Right kidney (tissue), 1 donor: ENCODE results near the gene RASAL3.

Experiments
- DNase-seq: peaks from one replicate; pipeline ENCODE4 v3.0.0-alpha.2; 2016

Gene RASAL3

DNA sequence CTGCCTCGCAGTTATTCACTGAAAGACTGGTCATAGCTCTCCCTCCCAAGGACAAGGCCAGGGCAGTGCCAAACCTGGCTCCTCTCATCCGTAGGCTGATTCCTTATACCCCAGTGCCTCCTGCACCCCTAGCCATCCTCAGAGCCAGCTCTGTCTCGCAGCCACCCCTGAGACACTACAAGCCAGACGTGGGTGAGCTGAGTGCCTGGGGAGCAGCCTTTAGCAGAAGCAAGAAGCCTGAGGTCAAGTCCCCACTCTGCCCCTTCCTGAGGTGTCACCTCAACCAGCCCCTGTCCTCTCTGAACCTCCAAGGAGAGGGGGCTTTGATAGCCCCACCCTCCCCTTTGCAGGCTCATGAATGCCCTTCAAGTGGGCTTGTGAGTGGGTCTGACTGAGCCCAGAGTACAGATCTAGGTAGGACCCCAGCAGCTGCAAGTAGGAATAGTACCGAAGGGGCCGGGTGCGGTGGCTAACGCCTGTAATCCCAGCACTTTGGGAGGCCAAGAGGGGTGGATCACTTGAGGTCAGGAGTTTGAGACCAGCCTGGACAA lies 30.8 kb downstream of the RASAL3 start:
- no peak for DNase-seq

DNA sequence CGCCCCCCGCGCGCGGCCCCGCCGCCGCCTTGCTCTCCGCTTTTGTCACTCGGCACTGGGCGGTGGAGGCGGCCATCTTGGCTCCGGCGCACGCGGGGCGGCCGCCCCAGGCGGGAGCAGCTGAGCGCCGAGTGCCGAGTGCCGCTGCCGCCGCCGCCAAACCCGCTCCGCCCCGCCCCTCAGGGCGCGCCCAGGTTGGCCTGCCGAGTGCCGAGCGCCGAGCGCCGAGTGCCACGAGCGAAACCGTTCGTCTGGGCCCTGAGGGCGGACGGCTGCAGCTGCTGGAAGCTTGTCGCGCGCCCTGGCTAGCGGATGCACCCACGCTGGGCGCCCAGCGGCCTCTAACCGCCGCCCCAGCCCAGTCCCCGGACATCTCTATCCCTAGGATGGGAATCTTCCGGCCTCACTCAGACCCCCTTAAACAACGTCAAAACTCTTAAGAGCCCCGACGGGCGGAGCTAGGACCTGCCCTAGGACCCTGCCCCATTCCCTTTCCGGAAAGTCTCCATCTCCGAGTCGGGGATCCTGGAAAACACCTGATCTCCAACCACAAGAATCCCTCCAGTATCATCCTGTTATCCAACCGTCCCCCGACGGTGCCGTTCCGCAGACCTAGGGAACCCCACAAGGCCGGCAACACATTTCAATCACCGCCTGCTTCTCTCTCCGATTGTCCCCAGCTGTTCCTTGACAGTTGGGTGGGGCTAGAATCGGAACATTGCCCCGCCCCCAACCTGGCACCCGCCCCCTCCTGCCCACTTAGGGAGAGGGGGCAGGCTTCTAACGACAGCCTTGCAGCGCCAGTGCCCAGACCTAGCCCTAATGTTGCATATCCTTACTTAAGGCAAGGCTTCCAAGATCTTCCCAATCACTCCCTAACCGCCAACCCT lies 31.5 kb downstream of the RASAL3 start:
- DNase-seq: peak; percentile 87

DNA sequence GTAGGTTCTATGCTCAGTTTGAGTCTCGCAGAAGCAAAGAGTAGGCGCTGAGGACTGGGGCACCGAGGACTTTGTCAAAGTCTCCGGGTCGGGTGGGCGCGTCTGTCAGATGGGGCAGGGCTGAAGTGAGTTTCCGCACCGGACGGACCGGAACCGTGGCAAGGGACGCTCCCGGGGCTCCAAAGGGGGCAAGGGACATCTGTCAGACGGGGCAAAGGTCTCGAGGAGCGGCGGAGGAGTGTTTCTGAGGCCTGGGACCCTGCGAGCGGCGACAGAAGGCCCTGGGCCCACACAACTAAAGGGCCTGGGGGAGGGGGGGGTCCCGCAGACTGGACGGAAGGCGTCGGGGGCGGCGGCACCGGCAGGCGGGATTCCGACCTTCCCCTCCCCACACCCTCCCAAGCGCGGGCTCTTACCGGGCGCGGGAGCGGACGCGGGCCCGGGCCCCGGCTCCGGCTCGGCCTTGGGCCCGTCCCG lies 32.3 kb downstream of the RASAL3 start:
- DNase-seq: peak; percentile 43

DNA sequence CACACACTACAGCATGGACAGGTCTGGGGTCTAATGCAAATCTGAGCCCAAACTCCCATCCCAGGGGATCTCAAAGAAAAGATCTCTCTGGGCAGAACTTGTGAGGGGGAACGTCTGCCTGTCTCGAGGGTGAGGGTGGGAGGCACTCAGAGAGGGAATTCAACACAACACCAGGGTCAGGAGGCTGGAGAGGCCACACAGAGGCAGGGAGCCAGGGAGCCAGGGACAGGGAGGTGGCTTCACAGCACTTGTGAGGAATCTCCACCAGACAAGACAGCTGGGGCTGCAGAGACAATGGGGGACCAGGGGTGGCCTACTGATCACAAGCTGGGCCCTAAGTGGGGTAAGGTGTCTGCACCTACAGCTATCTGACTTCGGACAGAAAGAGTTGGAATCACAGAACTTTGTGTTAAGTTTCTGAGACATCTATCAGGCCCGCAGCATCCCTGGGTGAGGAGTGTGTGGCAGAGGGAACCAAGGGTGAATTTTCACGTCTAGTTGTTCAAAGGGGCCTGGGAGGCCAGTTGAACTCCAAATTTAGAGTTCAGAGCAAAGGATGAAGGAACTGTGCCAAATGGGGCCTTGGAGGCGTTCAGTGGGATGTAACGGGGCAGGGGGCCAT lies 32.8 kb downstream of the RASAL3 start:
- no peak for DNase-seq

DNA sequence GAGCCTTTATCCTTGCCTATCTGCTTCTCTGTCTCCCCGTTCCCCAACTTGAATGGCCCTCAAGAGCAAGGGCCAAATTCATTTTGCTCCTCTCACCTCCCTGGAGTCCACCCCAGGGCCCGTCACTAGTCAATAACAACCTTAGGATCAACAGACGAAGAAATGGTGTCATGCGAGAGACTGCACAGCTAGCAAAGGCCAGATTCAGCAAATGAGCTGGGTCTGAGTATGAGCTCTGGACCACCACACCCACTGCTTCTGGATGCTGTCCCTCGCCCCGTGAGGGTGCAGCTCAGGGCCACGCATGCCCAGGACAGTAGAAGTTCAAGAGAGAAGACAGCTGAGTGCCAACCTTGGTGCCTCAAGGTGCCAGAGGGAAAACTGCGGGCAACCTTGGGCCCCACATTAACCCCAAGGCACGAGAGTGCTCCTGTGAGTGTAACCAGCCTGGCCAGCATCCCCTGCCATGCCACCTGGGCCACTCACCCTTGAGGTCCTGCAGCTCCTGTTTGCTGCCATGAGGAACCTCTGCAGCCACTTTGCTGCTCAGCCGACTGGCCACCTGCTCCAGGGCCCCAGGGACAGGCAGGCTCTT lies 33.7 kb downstream of the RASAL3 start:
- DNase-seq: no peak

DNA sequence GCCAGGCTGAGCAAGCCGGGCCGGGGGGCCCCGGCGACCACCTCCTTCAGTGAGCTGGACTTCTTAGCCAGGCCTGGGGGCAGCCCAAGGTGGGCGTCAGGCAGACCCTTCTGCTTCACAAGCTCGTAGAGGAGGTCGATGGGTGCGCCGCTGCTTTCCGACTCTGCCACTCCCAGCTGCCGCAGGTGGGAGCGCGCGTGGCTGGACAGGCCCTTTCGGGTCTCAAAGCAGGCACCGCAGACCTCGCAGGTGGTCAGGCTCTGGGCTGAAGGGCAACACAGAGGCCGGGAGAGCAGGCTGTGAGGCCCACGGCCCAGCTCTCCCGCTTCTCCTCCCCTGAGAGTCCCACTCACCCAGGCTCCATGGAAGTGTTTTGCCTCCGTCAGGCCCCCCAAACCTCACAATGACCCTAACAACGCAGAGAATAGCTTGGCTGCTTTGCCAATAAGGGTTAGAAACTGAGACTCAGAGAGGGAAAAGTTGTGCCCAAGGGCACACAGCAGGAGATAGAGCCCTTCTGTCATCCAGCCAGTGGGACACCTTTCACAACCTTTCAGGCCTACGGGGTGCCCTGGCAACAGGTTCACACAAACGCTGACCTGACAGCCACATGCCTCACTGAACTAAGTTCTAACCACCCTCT lies 34.4 kb downstream of the RASAL3 start:
- no peak for DNase-seq

DNA sequence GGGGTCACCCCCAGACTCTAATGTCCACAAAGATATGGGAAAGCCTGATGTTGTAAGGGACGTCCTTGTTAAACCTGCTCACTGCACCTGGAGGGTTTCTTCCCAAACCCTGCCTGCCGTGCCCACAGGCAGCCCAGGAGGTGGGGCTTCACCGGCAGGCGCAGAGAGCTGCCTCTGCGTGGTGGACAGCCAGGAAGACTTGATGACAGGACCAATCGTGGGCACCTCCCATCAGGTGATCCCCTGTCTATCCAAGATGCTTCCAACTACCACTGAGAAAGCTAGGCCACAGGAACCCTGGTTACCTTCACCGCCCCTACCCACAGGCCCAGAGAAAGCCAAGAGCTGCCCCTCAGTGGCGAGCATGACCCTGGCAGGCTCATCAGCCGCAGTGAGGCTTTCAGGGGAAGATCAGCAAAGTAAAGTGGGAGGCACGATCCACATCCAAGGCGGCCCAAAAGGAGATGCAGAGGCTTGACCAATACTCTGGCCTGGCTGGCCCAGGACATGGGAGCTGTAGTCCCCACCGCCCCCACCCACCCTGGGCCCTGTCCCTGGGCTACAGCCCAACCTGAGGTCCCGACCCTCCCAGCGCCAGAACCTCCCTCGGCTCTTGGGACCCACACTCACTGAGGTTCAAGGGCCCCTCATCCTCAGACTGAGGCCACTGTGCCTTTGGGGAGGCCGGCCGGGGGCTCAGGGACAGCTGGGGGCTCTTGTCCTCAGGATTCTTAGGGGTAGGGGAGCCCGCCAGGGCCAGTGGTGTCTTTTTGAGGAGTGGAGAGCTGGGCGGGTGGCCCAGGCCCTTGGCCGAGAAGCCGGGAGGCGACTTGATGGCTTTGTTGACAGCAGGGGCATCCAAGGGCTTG lies 35.2 kb downstream of the RASAL3 start:
- DNase-seq: no peak

DNA sequence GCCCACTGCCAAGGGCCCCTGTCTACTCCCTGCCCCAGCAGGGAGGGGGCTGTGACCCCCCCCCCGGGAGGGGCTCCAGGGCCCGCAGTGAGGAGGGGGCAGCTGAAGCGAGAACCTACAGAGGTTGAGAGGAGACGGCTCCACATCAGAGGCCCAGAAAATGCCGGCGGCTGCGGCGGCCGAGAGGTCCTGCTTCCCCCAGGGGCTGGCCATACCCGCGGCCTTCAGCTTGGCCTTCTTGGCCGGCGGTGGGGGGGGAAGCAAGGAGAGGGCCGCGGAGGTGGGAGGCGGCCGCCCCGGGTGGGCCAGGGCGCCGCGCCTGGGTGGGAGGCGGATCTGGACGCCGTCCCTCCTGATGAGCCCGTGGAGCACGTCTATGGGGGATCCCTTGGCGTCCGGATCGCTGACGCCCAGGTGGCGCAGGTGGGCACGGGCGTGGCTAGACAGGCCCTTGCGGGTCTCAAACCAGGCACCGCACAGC lies 36.3 kb downstream of the RASAL3 start:
- DNase-seq: no peak

DNA sequence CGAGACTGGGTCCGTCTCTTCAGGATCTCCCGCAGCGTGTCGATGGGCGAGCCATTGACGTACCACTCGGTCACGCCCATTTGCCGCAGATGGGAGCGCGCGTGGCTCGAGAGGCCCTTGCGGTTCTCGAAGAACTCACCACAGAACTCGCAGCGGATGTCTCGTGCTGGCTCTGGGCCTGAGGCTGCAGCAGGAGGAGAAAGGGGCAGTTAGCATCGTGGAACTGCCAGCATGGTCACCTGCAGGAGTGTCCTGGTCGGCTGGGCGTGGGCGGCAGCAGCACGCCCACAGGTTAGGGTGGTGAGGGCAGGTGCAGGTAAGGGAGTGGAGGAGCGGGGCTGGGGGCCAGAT lies 37.0 kb downstream of the RASAL3 start:
- DNase-seq: no peak

DNA sequence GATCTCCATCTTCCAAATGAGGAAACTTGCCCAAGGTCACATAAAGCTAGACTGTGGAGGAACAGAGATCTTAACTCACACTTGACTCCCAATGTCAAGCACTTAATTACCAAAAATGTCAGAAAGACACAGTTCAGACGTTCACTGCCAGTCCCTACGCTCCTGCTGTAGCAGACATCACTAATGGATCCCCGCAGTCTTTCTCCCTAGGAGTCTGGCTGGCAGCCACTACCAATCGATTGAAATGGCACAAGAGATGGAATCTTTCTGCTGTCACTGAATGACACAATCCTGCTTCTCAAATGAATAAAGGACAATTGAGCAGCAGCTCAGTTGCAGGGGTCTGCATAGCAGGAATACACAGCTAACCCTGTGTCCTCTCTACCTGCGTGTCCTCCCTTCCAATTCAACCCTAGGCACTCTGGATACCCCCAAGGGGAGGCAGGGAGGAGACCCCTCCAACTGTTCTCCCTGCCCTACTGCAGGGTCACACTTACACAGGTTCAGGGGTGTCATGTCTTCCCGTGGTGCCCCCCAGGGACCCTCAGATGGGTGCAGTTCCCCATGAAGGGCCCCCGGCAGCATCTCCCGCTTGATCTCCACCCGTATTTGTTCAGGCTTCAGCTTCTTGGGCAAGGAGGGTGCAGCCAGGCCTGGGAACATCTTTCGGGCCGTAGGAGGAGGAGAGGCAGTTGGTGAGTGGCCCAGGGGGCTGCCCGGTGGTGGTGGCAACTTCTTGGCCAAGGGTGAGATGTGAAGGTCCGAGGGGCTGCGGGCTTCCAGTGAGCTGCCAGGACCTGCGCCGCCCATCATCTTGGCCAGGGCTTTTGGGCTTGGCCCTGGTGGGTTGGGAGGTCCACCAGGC lies 37.6 kb downstream of the RASAL3 start:
- no peak for DNase-seq

DNA sequence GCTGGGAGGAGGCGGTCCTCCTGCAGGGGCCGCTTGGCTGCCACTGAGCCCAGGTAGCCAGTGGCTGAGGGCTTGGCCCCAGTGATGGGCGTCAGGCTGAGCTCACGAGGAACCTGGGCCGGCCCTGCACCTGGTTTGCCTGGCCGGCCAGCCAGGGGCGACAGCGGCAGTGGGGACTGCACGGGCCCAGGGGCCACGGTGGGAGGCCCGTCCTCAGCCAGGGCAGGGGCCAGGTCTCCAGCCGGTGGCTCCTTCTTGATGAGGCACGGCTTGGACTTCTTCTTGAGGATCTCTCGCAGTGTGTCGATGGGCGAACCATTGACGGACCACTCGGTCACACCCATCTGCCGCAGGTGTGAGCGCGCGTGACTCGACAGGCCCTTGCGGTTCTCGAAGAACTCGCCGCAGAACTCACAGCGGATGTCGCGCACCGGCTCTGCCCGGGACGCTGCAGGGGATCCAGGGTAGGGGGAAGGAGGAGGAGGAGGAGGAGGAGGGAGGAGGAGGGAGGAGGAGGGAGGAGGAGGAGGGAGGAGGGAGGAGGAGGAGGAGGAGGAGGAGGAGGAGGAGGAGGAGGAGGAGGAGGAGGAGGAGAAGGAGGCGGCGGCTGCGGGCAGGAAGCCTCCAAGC lies 38.9 kb downstream of the RASAL3 start:
- no peak for DNase-seq

DNA sequence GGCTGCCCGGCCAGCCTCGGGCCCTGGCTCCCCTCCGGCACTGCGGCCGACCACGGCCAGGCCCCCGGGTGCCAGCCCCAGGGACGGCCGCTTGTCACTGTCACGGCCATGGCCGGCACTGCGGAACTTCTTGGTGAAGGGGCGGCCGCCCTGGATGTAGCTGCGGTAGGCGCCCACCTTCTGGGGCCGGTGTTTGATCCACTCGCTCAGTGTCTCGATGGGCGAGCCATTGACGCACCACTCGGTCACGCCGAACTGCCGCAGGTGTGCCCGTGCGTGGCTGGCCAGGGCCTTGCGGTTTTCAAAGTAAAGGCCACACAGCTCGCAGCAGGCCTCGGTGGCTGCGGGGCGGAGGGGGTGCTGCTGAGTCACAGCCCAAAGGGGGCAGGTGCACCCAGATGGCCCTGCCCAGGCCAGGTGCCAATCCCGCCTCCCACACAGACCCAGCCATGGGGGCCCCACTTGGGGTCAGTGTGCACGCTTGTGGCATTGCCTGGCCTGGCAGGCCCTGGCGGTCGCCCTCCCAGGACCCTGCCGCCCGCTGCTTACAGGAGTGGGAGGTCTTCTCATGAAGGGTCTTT lies 39.6 kb downstream of the RASAL3 start:
- DNase-seq: no peak

DNA sequence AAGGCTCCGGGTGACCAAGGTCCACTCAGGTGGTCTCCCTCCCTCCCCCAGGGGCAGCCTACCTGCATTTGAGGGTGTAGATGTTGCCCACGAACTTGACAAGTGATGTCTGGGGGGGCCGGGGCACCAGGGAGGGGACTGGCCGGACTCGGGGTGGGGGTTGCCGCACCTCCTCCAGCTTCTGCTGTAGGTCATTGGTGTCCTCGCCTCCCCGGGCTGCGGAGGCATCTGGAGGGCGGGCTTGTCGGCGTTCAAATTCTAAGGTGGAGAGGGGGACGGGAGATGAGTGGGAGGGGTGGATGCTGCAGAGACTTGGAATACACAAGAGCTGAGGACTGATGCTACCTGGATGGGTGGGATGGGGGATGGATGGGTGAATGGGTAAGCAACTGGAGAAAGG lies 40.2 kb downstream of the RASAL3 start:
- no peak for DNase-seq

DNA sequence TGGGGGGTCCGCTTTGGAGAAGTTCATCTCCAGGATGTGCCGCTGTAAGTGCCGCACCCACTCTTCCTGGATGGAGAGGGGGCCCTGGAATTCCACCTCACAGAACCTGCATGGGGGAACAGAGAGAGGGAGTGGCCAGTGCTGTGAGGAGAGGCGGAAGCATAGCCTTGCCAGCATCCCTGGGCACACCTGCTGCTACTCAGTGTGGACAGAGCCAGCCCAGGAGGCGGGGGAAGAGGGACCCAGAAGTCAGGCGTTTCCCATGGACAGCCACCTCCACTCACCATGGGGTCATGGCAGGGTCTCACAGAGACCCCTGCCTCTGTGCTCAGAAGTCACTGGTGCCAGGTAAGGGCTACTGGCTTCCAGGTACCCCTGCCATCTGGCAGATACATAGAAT lies 41.2 kb downstream of the RASAL3 start:
- DNase-seq: no peak

DNA sequence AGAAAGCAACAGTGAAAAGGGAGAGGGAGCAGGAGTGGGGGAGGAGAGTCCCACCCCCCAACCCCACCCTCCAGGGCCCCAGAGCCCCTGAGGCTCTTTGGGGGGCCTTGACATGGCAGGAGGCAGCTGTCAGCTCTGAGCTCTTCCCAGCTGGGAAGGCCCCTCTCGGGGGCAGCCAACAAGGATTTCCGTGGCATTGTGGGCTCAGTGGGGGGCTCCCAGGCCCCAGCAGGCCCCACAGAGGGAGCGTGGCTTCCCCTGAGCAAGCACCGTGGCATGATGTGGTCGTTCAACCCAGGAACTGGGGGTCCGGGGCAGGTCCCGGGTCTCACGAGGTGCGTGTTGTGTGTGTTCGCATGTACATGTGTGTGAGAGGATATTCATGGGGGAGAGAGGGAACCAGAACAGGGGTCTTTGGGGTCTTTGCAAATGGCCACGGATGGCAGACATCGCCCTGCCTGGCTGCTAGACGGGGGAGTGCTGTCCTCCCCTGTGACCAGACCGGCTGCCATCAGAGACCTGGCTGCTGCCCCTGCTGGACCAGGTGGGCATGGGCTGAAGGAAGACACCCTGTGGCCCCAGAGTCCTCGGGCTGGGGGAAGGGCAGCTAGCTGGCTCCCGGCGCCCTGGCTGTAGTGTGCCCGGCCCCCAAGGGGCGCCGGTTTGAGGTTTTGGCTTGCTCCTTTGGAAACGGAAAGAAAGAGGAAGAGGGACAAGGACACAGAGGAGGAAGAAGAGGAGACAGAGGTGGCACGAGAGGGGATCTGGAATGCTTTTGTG lies 41.9 kb downstream of the RASAL3 start:
- no peak for DNase-seq

DNA sequence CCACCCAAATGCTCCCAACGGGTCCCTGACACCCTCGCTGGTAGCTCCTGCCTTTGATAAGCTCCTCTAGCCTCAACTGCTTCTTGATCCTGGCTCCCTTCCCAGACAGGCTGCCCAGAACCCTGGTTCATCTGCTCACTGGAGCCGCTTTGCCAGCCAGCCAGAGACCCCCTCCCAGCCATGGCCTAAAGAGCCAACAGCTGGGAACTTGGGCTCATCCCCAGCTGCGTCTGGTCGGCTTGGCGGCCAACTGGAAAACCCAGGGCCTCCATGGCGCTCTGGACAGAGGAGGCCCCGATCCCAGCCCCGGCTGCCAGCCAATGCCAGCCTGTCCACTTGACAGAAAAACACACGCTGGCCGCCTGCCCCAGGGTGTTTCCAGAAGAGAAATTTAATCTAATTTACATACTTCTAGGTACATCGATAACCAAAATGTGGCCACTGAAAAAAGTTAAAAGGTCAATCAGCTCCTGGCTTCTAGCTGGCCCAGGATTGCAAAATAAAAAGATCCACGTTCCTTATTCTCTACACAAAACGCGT lies 42.6 kb downstream of the RASAL3 start:
- no peak for DNase-seq

DNA sequence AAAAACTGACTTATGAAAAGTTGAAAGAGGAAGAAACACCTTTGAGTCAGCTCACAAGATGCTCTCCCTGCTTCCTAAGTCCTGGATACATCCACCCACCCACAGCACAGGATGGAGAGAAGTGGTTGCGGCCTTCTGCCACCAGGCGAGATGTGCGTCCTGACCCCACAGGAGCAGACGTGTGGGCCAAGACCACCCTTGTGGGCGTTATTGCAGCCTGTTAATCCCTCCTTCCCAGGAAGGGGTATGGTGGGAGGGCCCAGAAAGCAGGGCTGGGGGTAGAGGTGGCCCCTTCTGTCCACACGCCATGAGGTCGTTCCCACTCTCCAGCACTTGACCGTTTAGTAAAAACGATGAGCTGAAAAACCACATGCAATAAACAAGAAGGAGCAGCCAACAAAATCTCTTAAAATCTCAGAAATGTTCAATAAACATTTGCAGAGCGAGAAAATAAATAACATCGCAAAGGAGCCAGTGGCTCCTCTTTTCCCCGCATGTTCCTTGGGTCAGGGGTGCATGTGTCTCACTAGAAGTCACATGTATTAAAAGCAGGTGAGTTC lies 43.1 kb downstream of the RASAL3 start:
- no peak for DNase-seq

DNA sequence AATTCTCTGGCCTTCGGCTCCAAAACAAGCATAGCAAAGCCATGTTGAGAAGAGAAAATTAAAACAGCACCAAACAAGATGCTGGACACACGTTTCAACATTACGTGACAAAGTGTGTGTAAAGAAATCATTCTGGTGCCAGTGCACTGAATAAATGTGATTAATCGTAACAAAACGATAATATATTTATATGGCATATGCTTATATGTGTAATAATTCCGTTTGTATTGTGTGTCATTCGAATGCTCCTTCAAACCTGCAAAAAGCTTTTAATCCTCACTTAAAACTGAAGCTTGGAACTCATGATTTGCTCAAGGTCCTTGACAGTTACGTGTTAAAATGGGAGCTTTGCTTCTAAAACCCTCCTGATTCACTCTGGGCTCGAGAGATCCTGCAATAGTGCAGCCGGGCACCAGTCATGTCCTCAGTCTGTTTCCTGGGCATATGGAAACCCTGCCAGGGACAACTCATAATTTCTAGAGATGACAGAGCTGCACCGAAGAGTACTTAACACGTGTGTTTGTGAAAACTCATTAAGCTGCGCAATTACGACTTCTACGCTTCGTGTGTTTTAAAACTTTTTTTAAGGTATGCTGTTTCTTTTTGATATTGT lies 44.8 kb downstream of the RASAL3 start:
- DNase-seq: no peak
